ENCODE measurements around the gene MYH7B. TPM values are rescaled to one million over a fixed set of nuclear protein-coding genes. Genes with fewer than 3 reads are reported as not detected.

The MYH7B gene
- total RNA-seq, 2 experiments from 2014 or later: 0.70 to 0.79 TPM

- no peaks in the 10 kb centered on the region for H4K20me1 ChIP-seq (ENCODE audit: insufficient read depth, low read length)
- no peaks in the 10 kb centered on the region for H3K9me3 ChIP-seq (ENCODE audit: low read length)
- no peaks in the 10 kb centered on the region for H3K36me3 ChIP-seq (ENCODE audit: insufficient read depth, low read length)
- no peak for DNase-seq (ENCODE audit: low spot score)
- peaks cover 5% of the 10 kb centered on the region for H3K4me1 ChIP-seq (ENCODE audit: insufficient read depth, low read length, poor library complexity, severe bottlenecking)
- H3K9me2 ChIP-seq (ENCODE audit: insufficient read depth, low read length): no peaks in the 10 kb centered on the region
- POLR2A ChIA-PET: no interaction called here
- H3K4me2 ChIP-seq (ENCODE audit: low read length): no peak overlapping the region
- CTCF ChIA-PET (ENCODE audit: unreplicated experiment): no interaction called here
- intact Hi-C loops (cut with micrococcal nuclease; ENCODE audit: unreplicated experiment): no loop called here
- no peak overlapping the region for H3K4me3 ChIP-seq (ENCODE audit: low read depth, low read length, poor library complexity, severe bottlenecking)
- TF ChIP-seq, protein P1, sequence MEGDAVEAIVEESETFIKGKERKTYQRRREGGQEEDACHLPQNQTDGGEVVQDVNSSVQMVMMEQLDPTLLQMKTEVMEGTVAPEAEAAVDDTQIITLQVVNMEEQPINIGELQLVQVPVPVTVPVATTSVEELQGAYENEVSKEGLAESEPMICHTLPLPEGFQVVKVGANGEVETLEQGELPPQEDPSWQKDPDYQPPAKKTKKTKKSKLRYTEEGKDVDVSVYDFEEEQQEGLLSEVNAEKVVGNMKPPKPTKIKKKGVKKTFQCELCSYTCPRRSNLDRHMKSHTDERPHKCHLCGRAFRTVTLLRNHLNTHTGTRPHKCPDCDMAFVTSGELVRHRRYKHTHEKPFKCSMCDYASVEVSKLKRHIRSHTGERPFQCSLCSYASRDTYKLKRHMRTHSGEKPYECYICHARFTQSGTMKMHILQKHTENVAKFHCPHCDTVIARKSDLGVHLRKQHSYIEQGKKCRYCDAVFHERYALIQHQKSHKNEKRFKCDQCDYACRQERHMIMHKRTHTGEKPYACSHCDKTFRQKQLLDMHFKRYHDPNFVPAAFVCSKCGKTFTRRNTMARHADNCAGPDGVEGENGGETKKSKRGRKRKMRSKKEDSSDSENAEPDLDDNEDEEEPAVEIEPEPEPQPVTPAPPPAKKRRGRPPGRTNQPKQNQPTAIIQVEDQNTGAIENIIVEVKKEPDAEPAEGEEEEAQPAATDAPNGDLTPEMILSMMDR (conservative IDR thresholded peaks at IDR 0.05; ENCODE audit: low read length): no peak
- no peak for TF ChIP-seq EZH2phosphoT487 (IDR thresholded peaks at IDR 0.05; ENCODE audit: borderline replicate concordance, low read depth, low read length)
- H3K27ac ChIP-seq (ENCODE audit: low read depth, low read length, poor library complexity, severe bottlenecking): no peak overlapping the region
- no peaks in the 10 kb centered on the region for H3K79me2 ChIP-seq (ENCODE audit: insufficient read depth, low read depth, low read length)
- no TSS peak for BruUV-seq (replicated peaks)
- H2AFZ ChIP-seq (ENCODE audit: low read length): no peak overlapping the region
Measured at GRCh38 chr20:34965051-34965450, 9.4 kb downstream of the MYH7B start.

GRCh38 chr20:34967421-34967820, 11.8 kb downstream of the MYH7B start:
- intact Hi-C loops (cut with micrococcal nuclease; ENCODE audit: unreplicated experiment): no loop called here
- Histone ChIP-seq H3K4me2 (ENCODE audit: low read length) (no peak overlapping the region), H3K9me3 (ENCODE audit: low read length) (no peaks in the 10 kb centered on the region), H3K36me3 (ENCODE audit: insufficient read depth, low read length) (no peaks in the 10 kb centered on the region), H3K27ac (ENCODE audit: low read depth, low read length, poor library complexity, severe bottlenecking) (no peak overlapping the region), H2AFZ (ENCODE audit: low read length) (no peak overlapping the region), H4K20me1 (ENCODE audit: insufficient read depth, low read length) (no peaks in the 10 kb centered on the region), H3K9me2 (ENCODE audit: insufficient read depth, low read length) (no peaks in the 10 kb centered on the region), H3K79me2 (ENCODE audit: insufficient read depth, low read depth, low read length) (no peaks in the 10 kb centered on the region), H3K4me1 (ENCODE audit: insufficient read depth, low read length, poor library complexity, severe bottlenecking) (no peaks in the 10 kb centered on the region), H3K4me3 (ENCODE audit: low read depth, low read length, poor library complexity, severe bottlenecking) (no peak overlapping the region)
- DNase-seq (ENCODE audit: low spot score): no peak
- ChIA-PET POLR2A (no interaction called here), CTCF (ENCODE audit: unreplicated experiment) (interaction anchor here (0.5 kb wide), 1 partner anchor 332 kb away, joined by 4 read pairs; no protein-coding TSS in a partner anchor)
- TF ChIP-seq, protein P1 (conservative IDR thresholded peaks at IDR 0.05; ENCODE audit: low read length): no peak
- no peak for TF ChIP-seq EZH2phosphoT487 (IDR thresholded peaks at IDR 0.05; ENCODE audit: borderline replicate concordance, low read depth, low read length)
- no TSS peak for BruUV-seq (replicated peaks)

GRCh38 chr20:34968042-34968775, 12.5 kb downstream of the MYH7B start:
- POLR2A ChIA-PET: no interaction called here
- CTCF ChIA-PET (ENCODE audit: unreplicated experiment): interaction anchor here (0.5 kb wide), 1 partner anchor 331 kb away, joined by 4 read pairs; no protein-coding TSS in a partner anchor
- H4K20me1 ChIP-seq (ENCODE audit: insufficient read depth, low read length): no peaks in the 10 kb centered on the region

More at GRCh38 chr20:34968042-34968775, 12.5 kb downstream of the MYH7B start:
- no peaks in the 10 kb centered on the region for H3K9me3 ChIP-seq (ENCODE audit: low read length)
- no peak overlapping the region for H3K4me2 ChIP-seq (ENCODE audit: low read length)
- intact Hi-C loops (cut with micrococcal nuclease; ENCODE audit: unreplicated experiment): no loop called here
- TF ChIP-seq EZH2phosphoT487 (IDR thresholded peaks at IDR 0.05; ENCODE audit: borderline replicate concordance, low read depth, low read length): no peak
- TF ChIP-seq, protein P1 (conservative IDR thresholded peaks at IDR 0.05; ENCODE audit: low read length): no peak
- no peak overlapping the region for H3K4me3 ChIP-seq (ENCODE audit: low read depth, low read length, poor library complexity, severe bottlenecking)
- H3K9me2 ChIP-seq (ENCODE audit: insufficient read depth, low read length): no peaks in the 10 kb centered on the region
- H2AFZ ChIP-seq (ENCODE audit: low read length): no peak overlapping the region
- no TSS peak for BruUV-seq (replicated peaks)
- no peaks in the 10 kb centered on the region for H3K79me2 ChIP-seq (ENCODE audit: insufficient read depth, low read depth, low read length)
- H3K4me1 ChIP-seq (ENCODE audit: insufficient read depth, low read length, poor library complexity, severe bottlenecking): no peaks in the 10 kb centered on the region
- H3K36me3 ChIP-seq (ENCODE audit: insufficient read depth, low read length): no peaks in the 10 kb centered on the region
- H3K27ac ChIP-seq (ENCODE audit: low read depth, low read length, poor library complexity, severe bottlenecking): no peak overlapping the region
- DNase-seq (ENCODE audit: low spot score): no peak
